Measurements from ENCODE around the gene ADRA2A.

GRCh38 chr10:111116211-111116610 is 39.4 kb downstream of the ADRA2A start:
- TF ChIP-seq CTCF (IDR thresholded peaks at IDR 0.05; ENCODE audit: borderline replicate concordance, extremely low read depth, low read length, poor library complexity, severe bottlenecking) (no peak), EZH2 (IDR thresholded peaks at IDR 0.05; ENCODE audit: borderline replicate concordance, low read depth, low read length, severe bottlenecking) (no peak)

Data from DND-41 (cell line).